ENCODE data around the gene LYPD4.

Gene LYPD4

DNA sequence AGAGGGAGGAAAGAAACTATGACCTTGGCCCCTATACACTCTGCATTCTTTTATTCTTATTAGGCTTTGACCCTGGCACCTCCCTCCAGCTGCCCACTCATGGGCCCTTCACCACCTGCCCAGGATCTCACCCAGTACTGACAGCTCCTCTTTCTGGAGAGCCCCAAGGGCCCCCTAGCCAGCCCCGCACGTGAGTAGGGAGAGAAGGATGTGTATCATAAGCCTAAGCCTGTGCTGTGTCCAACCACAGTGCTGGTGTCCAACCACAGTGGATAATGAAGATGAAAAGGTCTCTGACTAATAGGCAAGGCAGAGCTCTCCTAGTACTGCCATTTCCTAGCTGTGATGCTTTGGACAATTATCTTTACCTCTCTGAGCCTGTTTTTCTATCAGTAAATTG, 4.6 kb upstream of the LYPD4 start:
- ATAC-seq = no peak

DNA sequence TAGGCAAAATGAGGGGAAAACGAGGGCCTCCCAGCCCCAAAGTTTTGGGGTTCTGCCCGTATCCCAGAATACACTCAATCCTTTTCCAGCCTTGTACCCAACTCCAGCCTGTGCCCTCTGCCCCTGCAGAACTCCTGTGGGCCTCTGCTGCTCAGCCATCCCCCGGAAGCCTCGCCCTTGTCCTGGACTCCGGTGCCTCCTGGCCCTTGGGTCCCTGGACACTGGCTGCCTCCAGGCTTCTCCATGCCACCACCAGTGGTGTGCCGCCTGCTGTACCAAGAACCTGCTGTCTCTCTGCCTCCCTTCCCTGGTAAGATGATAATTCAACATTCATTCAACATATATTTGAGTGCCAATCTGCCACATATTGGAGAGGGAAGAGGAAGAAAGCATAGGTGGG, 4.2 kb upstream of the LYPD4 start:
- ATAC-seq = no peak

DNA sequence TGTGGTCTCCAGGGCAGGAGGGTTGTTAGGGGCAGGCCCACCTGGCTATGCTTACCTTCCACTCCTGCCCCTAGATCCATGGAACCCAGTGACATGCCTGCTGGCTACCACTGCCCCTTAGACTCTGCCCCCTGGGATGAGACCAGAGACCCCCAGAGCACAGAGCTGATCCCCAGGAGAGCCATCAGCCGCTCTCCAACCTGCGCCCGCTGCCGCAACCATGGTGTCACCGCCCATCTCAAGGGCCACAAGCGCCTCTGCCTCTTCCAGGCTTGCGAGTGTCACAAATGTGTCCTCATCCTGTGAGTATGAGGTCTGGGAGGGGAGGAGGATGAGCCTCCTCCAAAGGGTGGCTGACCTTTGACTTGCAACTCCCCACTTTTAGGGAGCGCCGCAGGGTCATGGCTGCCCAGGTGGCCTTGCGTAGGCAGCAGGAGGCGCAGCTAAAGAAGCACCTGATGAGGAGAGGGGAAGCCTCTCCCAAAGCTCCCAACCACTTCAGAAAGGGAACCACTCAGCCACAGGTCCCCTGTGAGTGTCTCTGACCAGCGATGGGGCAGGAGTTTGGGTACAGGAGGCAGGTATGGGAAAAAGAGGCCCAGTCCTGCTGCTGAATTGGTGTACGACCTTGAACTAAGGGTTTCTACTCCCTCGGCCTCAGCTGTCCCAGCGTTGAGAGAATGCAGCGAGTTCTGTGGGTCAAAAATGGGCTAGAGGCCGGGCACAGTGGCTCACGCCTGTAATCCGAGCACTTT, 3.0 kb upstream of the LYPD4 start:
- ATAC-seq = no peak

DNA sequence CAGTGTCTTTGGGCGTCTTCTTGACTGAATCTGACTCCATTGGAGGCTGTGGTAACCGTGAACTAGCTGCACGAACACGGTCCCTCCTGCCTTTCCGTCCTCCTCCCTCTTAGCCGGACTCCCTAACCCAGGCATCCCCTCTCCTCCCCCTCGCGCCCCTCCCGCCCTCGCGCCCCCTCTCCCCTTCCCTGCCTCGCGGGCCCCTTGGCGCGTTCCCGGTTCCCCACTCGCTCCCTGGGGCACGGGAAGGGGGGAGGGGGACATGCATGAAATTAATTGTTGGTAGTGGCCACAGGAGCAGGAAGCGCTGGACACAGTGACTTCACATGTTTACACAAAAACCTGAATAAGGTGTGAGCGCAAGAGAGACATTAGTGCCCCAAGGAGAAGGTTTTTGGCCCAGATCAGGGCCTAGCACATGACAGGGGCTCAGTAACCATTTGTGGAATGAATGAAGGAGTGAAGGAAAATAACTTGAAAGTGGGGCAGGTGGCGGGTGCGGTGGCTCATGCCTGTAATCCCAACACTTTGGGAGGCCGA, 638 bp upstream of the LYPD4 start:
- ATAC-seq = no peak

DNA sequence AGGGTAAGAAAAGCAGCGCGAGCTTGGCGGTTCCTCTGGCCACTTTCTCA, 343 bp upstream of the LYPD4 start, which contains the start of gene DMRTC2:
DMRTC2 (plus strand) TSS at position 42 of the 50 bp plus-strand sequence. CDS start 2,387 bp downstream, outside the sequence.
- ATAC-seq = no peak

DNA sequence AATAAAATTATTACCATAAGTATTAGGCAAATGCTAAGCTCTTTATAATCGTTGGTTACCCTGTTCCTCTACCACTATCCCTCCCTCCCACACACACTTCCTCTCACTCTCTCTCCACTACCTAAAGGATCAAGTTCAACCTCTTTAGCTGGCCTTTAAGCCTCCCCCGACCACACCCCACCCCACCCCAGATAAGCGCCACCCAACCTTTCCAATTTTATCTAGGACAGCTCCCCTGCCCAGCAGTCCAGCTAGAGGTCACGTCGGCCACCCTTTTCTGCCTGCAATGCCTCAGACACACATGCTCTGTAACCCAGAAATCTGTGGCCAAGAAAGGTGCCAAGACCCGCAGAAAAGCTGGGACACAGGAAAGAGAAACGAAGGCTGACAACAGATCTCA, 1.1 kb downstream of the LYPD4 start:
- ATAC-seq = no peak

DNA sequence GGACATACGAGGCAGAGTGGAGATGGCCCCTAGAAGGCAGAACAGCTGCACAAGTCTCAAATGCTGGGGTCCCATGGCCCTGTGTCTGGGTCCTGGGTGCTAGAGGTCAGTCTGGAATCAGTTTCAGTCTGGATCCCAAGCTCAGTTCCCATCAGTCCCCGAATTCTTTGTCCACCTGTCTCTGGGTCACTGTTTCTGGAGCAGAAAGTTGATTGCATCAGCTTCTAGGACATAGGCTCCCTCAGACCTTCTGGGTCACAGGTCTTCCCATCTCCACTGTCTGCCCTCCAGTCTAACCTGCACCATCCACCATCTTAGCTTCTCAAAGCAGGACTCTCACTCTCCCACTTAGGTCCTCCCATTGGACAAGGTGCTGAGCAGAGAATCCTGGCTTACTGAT, 5.3 kb downstream of the LYPD4 start:
- ATAC-seq = no peak

DNA sequence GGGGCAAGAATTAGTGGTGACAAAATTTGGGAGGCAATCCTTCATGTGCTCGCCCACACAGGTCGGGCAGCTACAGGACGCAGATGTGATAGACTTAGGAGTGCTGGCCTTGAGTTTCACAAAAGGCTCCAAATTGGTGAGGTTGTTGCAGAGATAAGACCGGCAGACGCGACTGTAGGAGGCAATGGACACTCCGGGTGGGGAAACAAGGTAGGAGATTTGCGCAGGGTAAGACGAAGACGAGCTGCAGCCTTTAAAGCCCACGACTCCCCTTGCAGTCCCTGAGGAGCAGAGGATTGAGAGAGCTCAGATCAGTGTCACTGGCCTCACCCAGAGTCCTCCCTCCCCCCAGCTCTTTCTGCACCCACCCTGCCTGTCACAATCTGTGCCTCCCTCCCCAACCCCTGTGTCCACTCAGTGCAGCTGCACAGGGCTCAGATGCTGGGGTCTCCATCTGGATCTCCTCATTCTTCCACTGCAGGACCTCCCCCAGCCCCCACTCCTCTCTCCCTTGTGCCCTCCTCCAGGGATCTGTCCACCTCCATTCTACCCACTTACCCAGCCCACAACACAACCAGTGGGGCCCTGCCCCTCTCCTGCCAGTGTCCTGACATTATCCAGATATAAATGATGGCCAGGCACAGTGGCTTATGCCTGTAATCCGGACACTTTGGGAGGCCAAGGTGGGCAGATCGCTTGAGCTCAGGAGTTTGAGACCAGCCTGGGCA, 6.3 kb downstream of the LYPD4 start:
- no peak for ATAC-seq

DNA sequence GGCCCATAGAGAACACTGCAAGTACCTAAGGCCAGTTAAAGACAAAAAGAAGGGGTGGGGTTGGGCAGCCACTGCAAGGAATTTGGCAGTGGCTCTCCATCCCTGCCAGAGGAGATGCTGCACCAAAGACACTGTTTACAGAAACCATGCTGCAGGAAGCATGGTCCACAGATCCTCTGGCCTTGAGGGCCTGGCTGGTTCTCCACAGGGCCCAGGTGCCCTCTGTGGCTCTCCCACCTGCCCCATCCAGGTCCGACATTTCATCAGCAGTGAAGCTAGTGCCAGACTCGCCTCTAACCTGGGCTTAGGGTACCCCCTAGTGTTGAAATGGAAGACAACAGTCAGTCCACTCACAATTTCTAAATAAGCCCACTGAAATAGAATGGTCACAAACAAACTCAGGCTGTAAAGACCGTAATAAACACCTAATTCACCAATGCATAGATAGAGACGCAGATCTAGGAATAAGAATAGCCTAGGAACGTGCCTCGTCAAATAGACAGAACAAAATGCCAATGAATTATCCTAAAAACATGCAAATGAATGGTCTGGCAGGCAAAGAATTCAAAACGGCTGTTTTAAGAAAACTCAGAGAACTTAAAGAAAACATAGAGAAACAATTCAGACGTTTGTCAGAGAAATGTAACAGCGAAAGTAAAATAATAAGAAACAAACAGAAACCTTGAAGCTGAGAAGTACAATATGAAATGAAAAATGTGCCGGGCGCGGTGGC, 23.3 kb downstream of the LYPD4 start:
- ATAC-seq = peak; percentile 62 to 73

DNA sequence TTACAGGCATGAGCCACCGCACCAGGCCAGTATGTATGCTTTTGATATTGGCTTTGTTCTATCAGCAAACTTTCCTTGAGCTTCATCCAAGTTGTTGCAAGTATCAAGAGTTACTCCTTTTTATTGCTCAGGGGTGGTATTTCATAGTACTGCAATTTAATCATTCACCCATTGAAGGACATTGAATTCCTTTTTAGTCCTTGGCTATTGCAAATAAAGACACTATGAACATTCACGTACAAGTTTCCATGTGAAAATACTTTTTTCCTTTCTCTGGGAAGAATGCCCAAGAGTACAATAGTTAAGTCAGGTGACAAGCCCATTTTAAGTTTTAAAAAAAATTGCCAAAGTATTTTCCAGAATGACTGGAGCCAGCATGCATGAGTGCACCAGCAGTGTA, 27.7 kb downstream of the LYPD4 start:
- no peak for ATAC-seq

DNA sequence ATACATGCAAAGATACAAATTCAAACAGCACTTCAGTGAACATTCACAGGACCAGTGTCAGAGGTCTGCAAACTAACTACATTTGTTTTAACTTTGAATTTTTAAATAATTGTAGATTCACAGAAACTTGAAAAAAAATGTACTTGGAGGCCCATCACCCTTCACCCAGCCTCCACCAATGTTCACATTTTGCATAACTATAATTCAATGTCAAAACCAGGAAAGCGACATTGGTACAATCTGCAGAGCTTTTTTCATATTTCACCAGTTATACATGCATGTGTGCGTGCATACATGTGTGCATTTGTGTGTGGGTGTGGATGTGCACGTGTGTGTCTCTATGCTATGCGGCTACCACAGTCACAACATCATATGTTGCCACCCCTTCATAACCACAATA, 29.2 kb downstream of the LYPD4 start:
- ATAC-seq = no peak

DNA sequence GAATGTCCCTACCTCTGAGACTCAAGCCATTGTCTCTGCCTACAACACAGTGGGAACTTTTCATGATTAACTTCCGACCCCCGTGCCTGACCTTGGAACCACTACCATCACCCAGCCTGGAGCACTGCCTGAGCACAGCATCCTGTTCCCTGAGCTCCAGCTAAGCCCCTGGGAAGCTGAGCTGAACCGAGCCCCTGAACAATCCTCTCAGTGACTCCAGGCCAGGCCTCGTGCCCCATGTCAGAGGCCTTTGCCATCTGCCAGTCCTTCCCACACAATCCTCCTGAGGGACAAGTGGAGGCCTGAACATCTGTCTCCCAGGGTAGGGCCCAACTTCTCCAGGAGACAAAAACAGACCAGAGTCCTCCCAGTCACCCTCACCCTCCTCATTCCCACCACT, 30.6 kb downstream of the LYPD4 start:
- no peak for ATAC-seq

DNA sequence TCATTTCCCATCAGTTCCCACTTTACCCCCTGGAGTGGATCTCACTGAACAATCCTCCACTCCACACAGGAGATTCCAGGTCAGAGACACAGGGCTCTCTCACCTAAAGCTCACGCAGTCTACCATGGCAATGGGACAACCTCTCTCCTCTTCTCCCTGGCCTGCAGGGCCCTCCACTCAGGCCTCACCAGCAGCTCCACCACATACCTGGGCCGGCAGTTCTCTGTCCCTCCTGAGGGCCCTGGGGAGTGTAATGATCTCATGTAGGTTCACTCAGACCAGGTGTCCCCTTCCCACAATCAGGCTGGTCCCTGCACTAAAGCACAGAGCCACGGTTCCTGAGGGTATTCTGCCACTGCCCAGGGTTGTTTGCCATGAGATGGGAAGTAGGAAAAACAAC, 32.5 kb downstream of the LYPD4 start:
- ATAC-seq = no peak

DNA sequence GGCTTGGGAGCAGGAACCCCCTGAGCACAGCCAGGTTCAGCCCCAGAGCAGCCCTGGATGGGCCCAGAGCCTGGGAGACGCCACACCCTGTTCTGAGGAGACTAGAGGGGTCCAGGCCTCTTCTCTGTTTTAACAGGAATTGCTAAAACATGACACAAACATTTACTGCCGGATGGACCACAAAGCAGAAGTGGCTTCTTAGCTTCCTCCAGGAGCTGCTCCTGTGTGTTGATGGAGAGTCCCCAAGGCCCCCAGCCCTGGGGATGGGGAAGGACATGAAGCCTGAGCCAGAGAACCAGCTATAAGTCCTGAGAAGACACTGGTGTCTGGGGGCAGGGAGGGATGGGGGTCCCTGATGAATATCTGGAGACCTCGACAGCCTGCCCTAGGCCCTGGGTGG, 33.4 kb downstream of the LYPD4 start:
- ATAC-seq = peak in 1 of 2 donors; percentile 27

DNA sequence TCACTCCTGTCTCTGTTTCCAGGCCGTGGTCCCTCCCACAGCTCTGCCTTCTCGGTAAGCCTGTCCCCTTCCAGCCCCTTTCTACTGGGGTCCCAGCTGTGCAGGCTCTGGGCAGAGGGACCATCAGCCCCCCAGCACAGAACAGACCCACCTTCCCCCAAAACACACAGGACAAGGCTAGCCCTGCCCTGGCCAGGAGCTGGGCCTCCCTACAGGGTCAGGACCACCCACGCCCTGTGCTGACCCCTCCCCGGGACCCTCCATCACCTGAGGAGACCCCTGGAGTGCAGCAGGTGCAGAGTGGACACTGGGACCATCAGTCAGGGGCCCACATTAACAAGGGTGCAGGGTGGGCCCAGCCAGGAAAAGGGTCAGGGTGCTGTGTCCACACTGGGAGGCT, 34.2 kb downstream of the LYPD4 start:
- ATAC-seq = no peak

DNA sequence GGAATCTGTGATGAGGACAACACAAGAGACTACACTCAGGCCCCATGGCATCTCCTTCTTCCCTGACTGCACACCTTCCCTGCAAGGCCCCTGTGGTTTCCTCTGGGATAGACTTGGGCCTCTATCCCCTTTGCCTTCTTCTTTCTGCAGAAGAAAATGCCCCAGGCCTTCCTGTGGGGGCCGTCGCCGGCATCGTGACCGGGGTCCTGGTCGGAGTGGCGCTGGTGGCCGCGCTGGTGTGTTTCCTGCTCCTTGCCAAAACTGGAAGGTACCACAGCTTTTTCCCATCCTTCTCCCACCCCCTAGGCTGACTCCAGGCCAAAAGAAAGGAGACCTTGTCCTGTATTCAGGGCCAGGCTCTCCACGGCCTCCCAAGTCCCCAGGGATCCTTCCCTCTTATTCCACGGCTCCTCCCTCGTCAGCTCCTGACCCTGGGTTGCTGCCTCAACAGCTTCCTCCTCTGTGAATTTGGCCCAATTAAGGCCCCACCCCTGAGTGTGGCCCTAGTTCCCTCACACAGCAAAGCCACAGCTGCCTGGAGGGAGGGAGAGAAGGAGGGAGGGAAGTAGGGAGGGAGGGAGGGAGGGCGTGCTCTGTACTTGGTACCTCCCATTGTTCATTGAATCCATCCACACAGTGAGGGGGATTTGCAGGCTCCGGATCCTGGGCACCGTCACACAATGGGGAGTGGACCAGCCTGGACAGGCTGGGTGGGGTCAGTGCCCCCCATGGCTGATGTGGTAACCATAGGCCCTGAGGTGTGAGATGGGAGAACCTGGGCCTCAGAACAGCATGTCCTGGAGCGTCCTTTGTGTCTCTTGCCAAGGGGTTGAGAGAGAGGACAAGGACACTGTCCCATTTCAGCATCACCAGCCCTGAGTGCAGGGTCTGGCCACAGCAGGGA, 35.6 kb downstream of the LYPD4 start:
- ATAC-seq = no peak

DNA sequence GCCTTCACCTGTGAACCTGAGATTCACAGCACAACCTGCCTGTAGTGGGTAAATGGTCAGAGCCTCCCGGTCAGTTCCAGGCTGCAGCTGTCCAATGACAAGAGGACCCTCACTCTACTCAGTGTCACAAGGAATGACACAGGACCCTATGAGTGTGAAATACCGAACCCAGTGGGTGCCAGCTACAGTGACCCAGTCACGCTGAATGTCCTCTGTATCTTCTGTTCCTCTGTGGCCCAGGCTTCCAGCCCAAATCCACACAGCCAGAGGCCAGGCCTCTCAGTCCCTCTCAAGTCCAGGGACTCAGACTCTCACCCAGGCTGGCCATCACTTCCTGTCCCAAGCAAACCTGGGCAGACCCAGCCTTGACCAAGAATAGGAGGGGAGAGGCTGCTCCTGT, 37.3 kb downstream of the LYPD4 start:
- no peak for ATAC-seq

DNA sequence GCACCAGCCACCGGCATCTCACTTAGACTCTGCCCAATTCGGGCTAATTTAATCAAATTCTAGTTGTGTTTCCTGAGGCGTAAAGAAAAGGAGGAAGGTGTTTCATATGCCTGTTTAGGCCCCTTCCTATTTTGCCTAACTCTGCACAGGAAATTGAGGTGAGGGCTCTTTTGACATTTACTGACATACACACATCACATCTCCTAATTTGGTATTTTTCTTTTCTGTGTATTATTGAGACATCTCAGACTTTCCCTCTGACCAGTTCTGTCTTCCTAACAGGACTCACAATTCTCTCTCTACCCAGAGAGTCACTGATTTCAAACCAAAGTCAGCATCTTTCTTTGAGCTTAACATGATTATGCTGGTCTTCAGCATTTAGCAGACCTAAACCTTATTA, 40.1 kb downstream of the LYPD4 start:
- ATAC-seq = no peak

DNA sequence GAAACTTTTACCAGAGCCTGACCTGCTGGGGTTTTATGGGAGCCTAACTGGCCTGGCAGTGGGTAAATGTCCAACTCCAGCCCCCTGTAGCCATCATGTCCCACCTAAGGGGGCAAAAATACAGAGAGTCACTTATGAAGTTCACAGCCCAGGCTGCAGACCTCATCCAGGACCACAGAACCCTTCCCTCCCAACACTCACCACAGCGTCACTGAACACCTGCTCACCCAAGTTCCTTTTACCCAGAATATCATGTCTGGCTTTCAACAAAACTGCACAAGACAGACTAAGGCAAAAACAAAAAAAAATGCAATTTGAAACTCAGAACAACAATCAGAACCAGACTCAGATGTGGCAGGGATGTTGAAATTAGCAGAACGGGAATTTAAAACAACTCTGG, 41.7 kb downstream of the LYPD4 start:
- no peak for ATAC-seq

DNA sequence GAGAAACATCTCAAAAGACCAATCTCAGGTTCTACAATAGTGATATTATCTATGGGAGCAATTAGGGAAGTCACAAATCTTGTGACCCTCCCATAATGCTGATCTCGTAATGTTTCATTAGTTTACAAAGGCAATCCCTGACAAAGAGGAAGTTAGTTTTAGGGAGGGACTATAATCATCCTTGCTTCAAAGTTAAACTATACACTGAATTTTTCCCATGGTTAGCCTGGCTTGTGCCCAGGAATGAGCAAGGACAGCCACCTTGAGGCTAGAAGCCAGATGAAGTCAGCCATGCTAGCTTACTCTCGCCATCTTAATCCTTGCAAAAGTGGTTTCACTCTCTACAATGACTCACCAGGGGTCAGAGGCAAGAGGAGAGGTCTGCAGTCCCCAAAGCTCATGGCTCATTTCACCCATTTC, 42.7 kb downstream of the LYPD4 start:
- ATAC-seq = peak; percentile 24 to 28

DNA sequence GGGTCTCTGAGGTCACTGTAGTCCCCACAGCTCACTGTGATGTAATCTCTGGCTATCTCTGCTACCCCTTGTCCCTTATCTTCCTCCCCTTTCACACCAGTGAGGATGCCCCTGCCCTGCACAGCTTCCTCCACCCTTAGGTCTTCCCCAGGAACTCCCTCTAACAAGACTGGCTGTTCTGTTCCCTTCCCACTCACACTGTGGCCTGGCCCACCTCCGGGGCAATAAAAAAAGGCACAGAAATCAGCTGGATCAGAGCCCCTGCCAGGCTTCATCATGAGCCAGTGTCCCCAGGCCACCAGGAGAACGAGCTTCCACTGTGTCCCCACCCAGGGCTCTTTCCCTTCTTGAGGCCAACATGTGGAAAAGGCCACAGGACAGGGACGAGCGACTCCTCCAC, 43.5 kb downstream of the LYPD4 start:
- ATAC-seq = no peak

DNA sequence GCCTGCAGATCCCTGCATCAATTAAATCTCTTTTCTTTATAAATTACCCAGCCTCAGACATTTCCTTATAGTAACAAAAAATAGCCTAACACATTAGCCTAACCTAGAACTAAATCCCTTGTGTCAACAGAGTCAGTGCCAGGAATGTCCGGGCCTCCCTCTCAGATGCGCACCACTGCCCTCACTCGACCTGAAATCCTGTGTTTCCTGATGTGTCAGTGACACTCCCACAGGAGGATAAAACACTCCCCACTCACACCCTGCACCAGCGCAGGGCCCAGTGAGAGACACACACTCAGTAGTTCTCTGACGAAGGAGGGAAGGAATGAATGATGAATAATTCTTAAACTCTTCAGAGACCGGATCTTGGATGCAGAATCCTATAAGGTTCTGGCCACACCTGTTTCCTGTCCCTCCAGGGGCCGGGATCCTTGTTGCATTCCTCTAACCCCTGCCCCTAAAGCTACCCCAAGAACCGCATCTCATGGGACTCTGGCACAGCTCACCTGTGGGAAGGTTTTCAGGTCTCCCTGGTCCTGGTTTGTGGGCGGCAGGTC, 45.0 kb downstream of the LYPD4 start:
- no peak for ATAC-seq

DNA sequence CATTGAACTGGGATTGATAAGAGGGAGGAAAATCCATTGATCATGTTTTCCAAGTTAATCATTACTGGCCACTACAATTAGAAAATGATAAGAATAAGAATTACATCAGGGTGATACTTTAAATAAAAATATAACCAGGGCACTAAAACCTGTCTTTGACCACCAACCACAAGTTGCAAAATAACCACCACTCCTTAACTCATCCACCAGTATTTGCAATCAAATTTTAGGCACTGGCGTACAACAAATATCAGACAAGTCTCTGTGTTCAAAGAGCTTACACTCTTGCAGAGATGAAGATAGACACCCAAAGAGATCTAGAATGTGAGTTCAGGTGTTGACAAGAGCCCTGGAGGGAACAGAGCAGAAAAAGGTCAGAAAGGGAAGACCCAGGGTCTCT, 47.6 kb downstream of the LYPD4 start:
- no peak for ATAC-seq
